CD4-positive, alpha-beta T cell treated with Interferon gamma for 1 hour (primary cell): ENCODE data around the gene UXS1.

Source experiments
- DNase-seq: peaks from one replicate; pipeline ENCODE4 v3.0.0-alpha.2; 2020

The UXS1 gene

DNA sequence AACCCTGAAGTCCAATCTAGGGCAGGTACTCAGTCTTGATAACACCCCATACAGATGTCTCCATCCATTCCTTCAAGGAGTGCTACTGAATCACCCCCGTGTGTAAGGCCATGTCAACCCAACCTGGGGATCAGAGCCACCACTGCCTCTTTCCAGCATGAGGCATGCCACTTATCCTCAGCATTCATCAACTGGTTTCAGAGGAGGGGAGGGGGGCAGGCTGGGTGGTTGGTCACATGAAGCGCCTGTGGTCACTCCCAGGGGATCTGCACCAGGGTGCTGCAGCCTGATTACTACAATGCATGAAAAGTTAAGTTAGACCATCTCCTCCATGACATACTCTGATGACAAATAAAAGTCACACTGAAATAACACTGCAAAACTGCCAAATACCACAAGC is 65.0 kb downstream of the UXS1 start:
- DNase-seq = no peak

DNA sequence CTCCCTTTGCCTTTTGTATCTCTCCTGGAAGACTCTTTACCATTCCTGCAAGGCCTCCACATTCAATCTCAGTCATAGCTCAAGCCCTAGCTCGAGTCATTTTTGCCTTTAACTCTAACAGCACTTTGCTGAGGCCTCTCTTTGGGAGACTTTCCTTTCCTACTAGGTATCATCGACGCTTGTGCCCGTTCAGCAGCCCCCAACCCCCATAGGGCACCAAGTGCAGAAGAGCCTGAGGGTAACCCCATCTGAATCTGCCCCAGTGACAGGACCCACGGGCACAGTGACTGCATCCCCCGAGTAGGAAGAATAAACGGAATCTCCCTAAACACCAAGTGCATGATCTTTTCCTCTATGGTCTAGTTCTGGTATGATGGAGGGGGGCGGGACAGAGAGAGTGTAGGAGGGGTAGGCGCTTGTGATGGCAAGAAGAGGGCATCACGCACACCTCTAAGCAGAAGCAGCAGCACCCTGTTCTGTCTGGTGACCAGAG is 66.3 kb downstream of the UXS1 start:
- DNase-seq = no peak

DNA sequence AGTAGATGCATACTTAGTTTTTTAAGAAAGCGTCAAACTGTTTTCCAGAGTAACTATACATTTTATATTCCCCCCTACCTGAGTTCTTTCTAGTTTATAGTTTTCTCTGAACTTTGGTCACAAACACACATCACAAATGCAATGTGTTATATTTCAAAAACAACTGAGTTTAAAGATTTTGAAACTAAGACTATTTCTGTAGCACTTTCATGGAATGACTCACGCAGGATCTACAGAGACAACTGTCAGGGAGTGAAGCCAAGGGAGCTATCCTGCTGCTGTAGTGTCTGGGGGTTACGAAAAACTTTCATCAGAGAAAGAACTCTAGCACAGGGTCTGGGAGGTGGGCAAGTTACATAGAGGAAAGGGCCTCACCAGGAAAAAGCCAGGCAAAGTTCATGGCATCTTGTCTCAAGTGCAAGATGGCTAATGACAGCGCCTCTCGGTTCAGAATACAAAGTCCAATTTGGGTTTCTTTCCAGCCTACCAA is 66.8 kb downstream of the UXS1 start:
- DNase-seq = no peak

DNA sequence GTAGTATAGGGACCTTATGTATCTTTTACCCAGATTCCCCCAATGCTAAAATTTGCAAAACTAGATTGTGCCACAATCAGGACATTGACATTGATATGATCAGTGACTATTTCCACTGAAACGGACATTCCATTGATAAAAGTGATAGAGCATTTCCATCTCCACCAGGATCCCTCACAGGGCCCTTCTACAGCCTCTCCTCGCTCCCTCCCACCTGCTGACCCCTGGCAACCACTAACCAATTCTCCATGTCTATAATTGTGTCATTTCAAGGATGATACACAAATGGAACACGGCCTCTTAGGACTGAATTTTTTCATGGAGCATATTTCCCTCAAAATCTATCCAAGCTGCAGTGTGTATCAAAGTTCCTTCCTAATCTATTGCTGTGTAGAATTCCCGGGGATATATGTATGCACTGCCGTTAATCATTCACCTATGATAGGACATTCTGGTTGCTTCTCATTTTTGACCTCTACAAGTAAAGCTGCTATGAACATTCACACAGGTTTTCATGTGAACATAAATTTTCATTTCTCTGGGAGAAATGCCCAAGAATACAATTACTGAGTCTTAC is 67.3 kb downstream of the UXS1 start:
- DNase-seq = no peak

DNA sequence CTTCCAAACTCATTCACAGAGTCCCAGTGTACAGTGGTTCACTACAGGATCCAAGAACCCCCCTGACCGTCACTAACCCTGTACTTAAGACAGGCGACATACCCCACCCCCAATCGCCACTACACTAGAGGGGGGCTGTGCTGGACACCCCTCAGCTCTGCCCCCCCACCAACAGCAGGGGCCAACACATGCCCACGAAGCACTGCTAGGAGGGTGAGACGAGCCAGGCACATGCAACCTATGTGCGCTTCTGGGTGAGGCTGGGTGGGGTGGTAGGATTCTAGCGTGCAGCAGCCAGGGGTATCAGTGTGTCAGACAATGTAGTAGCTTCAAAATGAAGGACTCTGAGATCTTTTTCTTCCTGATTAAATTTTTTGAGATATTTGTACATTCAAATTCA is 67.8 kb downstream of the UXS1 start:
- no peak for DNase-seq

DNA sequence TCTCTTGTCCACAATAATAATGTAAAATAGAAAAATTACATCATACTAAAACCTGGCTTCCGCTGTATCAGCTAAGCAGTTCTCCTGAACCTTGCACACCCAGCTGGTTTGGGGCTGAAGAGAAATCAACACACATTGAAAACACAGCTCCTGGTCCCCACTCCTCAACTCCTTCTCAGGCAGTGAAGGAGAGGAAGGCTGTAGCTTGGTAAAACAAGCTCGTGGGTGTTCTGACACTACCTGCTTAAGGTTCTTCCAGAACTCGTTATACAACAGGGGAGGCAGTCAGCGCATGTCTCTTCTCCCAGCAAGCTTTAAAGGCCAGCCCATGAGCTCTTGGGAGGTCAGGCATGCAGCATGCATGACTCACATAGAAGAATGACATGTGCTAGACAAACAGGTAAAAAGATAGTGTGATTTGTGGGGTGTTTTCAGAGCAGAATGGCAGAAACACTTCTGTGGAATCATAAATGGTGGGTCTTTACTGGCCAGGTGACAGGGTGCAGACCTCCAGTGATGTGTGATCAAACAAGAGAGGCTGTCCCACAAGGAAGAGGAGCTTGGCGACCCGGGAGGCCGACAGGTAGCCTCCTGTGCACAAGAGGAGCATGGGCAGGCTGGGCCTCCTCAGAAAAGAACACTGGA is 69.1 kb downstream of the UXS1 start:
- no peak for DNase-seq

DNA sequence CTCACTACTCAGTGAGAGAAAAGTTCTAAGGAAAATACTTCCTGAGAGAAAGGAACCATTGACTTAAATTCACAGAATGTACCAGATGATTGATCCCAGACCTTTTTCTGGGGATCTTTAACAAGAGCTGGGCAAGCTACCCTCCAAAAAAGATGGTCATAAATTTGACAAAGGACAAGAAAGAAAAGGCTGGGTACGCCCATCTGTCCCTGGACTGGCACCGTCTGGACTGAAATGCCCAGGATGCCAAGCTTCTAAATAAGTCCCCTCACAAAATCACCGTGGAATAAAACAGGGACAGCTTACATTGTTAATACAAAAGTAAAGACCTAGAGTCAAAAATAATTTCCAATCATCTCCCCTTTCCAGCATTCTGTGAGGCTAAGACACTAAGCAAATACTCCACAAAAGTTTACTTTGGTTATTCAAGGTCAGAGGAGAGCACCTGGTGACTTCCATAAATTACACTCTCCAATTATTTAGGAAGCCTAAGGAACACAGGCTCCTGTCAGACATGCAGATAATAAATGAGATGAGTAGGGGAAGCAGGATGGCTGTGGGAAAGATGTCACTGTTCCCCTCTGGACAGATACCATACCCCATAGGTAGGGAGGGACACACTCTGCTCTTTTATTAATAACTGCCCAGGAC is 69.9 kb downstream of the UXS1 start:
- no peak for DNase-seq

DNA sequence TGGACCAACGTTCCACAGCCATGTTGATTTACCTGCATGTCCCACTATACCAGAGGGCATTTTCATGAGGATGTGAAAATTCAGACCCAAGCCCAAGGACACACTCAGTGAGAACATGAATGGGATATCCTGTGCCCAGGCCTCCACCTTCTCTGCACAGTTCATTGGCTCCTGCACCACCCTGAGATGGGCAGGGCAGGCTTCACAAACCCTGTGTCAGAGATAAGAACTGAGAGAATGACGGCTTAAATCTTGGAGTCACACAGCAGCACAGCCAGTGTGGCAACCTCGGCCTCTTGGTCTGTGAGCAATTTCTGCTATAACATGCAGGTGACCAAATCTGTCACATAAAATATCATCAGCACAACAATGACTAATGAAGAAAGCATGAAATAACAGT is 71.9 kb downstream of the UXS1 start:
- no peak for DNase-seq

DNA sequence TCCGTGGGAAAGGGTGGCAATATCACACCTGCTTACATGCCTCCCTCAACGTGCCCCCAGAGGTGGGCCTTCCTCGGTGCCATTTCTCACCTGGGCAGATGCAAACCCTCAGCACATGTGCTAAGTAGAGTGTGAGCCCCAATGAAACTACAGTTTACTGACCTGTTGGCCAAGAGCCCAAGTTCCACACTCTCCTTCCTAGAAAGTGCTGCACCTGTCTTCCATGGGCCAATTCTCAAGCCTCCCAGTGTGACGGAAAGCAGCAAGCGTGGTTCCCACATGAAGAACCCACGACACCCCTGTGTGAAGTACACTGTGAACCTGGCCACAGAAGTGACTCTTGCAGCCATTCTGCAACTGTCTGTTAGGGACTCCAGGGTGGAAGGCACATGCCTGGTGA is 73.7 kb downstream of the UXS1 start:
- DNase-seq = no peak

DNA sequence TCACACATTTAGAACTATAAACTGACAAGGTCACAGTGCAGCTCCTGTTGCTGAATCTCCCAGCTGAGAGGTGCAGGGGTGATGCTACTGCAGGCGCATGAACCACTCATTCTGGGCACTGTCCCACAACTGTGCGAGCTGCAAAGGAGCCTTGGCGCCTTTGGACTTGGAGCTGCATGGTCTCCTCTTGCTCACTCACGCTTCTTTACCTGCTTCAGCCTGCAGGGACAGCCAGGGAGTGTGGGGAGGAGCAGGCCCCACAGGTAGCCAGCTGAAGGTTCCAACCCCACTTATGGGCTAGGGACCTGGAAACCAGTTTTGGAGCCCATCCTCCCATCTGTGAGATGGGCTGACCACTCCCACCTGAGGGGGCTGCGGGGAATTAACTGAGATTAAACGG is 75.0 kb downstream of the UXS1 start:
- no peak for DNase-seq

DNA sequence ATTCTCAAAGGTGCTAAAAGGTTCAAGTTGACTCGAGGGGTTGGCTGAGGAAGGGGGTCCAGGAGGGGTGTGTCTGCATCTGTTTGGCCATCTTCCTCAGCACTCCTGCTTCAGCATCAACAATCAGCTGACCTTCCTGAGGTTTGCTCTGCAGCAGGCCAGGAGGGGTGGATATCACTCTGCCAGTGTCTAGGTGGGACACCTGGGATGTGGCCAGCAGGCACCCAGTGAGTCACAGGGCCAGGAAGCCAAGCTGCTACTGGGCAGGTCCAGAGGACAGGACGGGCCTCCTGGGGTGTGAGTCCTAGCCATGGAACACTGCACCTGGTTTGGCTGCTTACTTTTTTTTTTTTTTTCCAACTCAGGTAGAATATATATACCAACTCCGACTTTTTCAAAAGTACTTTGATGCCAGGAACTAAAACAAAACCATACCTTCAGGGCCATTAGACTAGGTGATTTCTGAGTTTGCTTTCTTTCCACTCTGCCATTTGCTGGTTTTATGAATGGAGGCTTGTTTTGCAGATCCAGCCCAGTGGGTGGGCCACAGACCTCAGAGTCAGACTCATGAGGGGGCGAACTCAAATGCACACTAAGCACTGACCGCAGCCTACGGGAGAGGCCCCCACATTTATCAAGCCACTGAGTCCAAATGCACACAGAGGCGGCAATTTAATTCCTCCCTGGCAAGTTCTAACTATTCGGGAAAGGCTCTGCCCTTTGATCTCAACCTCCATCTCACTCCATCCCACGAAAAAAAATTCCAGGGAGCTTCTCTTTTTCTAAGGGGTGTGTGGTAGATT is 76.0 kb downstream of the UXS1 start:
- DNase-seq = no peak

DNA sequence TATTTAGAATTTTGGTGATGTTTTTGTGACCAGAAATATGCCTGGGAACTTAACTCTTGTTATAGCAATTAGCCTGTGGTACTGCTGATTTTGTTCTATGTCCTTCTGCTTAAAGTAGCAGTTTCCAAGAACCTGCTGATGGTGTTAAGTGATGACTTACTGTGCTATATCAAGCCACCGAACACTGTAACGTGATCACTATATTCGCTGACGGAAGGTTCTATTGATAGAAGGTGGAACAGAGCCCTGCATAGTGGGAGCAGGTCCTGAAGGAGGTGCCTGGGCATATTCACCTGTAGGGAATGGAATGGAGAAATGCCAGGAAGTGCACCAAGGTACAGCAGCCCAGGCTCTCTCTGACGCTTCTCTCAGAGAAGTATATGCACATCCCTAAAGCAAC is 76.8 kb downstream of the UXS1 start:
- DNase-seq = no peak

DNA sequence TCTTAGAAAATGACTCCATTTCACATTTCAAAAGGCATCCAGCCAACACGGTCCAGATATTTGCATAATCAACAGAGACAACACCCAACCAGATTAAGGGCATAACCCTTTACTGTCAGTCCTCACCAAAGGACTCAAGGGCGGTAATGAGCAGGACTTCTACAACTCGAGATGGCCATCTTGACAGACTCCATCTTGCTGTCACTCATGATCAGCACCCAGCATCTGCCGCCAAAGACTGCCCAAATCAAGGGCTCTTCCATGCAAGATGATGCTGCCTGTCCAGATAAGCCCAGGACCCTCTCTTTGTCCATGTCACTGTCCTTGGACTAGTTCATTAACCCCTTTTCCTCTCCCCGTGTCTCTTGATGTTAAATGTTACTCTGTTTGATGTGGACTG is 77.9 kb downstream of the UXS1 start:
- no peak for DNase-seq

DNA sequence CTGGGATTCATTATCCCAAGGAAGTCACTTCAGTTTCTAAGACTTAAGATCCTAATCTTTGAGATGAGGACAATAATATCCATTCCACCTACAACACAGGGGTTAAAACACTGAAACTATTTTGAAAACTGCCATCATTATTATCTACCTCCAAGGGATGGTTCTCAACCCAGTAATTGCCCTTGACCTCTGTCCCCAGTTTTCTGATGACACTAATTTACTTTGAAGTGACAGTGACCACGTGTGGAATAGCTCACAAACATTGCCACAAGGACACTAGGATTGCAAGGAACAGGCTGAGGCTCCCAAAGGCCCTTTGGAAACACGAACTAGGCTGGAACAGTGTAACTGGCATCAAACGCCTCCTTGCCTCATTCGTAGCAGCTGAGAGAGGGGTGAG is 78.4 kb downstream of the UXS1 start:
- no peak for DNase-seq

DNA sequence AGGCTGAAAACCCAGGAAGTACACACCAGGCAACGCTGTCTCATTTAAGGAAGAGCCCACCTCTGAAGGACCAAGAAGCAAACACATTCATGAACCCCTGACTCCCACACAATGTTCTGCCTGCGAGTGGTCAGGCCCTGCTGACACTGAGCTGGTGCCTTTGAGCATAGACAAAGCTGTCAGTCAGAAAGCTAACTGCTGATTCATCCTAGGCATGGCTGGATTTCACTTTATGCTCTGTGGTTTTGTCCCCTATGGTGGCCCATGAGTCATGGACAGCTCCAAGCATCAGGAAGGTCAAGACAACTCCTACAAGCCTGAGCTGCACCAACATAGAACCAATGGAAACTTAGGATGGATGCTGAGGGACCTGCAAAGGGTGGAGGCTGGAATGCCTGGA is 78.9 kb downstream of the UXS1 start:
- no peak for DNase-seq

DNA sequence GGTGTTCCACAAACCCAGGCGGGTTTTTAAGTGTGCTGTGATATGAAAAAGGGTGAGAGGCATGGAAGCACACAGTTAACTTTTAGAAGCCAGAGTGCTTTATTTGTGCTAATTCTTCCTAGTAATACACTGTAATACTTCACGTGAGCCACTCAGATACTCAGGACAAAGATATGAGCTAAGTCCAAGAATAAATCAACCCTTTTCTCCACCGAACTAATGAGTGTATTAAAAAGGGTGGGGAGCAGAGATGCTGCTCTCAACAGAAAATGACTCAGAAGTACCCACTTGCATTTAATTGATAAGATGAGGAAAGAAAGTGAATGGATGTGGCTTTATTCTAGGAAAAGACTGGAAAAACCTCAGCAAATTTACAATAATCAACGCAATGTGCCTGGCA is 79.9 kb downstream of the UXS1 start:
- no peak for DNase-seq

DNA sequence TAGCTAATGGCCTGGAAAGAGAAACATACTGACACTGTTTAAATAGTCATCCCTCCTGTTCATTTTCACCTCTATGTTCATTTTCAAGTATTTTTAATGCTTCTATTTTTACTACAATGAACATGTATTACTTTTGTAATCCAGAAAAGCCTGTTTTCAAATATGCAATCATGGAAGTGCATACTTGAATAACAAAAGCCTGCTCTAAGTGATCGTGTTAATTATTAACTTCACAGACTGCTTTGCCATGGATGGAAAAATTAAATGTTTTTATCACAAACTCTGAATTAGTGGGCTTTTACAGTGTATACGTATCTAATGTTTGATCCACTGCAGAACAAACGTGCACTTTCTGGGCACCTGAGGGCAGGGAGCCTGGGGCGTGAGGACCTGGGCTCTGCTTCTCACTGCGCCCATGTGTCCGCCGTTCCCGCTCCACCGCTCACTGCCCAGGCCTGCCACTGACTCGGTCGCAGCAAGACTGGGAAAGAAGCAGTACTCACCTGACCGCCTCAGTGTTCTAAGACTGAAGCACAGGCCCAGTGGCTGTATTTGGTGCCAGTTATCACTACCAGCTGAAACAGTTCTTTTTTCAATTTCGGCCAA is 80.6 kb downstream of the UXS1 start:
- DNase-seq = no peak

DNA sequence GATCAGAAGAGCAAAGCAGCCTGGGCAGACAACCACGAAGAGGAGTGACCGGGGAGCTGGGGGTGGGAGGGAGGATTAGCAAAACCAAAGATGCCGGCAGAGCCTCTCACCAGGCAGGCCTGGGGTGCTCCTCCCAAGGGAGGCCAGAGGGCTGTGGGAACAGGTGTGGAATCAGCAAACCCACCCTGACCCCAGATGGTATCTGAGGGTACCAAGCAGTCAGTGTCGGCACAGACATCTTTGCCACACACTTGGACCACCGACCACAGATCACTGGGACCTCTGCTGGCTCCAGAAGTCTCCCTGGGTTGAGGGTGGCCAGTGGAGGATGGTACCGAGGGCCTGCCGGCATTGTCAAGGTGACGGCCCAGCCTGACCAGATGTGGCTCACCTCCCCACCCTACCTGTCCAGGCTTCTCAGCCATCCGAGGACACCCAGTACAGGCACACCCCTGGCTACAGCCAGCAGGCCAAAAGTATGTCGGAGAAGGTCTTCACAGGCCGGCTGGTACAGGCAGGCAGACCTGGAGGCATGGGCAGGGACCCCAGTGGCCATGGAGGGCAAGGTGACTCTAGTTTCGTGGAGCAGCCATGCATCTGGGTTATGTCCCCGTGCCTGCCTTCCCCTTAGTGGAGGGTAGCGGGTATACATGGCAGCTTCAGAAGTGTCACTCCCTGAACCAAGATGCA is 82.1 kb downstream of the UXS1 start:
- no peak for DNase-seq

DNA sequence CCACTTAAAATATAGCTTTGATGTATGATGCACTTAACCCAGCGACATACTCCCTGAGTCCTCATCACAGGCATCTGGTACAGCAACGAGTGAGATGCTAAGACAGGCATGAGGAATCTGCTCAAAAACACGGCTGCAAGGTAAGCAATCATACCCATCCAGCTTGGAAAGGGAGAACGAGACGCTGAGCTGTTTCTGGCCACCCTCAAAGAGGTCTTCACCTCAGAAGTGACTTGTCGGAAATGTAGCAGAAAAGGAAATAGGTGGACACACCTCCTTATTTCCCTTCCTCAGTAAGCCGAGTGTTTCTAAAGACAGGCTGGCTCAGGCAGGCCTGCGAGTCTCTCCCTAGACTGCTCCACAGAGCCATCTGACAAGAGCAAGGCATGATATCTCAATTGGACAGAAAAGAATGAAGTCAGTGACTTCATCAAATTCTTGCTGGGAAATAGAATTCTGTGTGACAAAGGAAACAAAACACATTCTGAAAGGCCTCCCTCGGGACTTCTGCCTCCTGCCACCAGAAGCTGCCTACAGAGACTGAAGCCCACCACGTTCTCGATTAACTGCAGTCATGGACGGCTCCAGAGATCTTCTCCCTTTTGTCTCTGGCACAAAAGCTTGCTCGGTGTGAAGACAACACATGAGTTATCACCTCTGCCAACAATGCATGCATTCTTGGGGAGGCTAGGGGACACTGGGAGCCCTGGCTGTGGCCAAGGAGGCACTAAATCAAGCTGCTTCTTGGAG is 84.3 kb downstream of the UXS1 start:
- no peak for DNase-seq

DNA sequence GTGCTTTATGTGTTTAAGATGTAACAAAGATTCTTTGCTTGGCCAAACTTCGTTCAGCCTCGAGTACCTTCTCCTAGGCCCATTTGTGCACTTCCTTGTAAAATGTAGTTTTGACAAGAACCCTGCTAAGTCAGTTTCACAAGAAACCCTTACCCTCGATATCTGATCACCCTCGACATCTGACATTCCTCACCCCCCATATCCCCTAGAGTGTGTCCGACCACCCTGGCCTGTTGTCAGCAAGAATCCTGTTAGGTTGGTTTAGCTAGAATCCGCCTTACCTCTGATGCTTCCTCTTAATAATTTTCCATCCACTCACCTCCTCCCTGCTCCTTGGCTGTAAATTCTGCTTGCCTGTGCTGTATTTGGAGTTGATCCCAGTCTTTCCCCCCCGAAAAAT is 85.3 kb downstream of the UXS1 start:
- DNase-seq = no peak

DNA sequence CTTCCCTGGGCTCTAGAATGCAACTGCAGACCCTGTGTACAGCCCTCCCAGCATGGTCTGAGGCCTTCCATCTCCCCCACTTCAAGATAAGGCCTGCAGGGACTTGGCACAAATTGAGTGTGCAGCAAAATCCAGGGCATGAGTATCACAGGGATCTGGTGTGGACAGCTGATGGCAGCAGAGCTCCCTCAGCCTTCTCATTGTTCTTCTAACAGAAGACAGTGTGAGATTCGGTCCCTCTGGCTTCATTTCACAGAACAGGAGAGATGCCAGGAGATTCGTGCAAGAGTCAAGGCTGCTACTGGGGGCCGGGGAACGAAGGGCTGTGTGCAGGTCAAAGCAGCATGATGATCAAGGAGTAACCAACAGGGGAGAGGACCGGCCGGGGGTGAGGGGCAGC is 85.8 kb downstream of the UXS1 start:
- DNase-seq = no peak
